Keratinocyte (primary cell): ENCODE results near the gene JAKMIP1.

Source experiments
- EZH2 ChIP-seq: IDR thresholded peaks from one replicate; pipeline ENCODE4 v1.6.1; 2012; ENCODE audit warnings: inconsistent platforms, mild to moderate bottlenecking, low read length, moderate library complexity
- TF ChIP-seq, protein P1 (sequence below), 3 experiments: IDR thresholded peaks in 1 of 3; conservative IDR thresholded peaks in 1 of 3; optimal IDR thresholded peaks in 1 of 3; 2 replicates in 2 of 3; 3 replicates in 1 of 3; pipeline versions ENCODE3 to v1.5.1; 2011; ENCODE audit warnings: low read length in 3 of 3, mild to moderate bottlenecking in 3 of 3, moderate library complexity in 2 of 3, control low read depth in 1 of 3, inconsistent platforms in 1 of 3; ENCODE audit not compliant: insufficient read depth in 2 of 3; ENCODE audit errors: extremely low read depth in 1 of 3

DNA sequence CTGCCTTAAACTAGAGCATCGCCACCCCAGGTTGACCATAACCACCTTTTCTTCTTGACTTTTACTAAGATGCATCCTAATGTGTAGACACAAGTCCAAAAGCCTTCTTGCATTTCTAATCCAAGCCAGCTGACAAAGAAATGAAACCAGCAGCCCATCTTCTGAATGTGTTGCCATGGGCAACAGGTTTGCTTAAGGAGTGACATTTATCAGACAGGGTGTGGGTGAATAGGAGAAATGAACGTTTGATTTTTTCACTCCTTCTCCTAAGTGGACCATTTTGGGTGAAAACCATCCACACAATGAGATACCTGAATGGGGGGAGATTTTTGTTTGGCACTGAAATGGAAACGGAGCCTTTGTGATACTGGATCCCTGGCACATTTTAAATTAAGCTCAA lies 109.4 kb downstream of the JAKMIP1 start:
- TF ChIP-seq, protein P1, sequence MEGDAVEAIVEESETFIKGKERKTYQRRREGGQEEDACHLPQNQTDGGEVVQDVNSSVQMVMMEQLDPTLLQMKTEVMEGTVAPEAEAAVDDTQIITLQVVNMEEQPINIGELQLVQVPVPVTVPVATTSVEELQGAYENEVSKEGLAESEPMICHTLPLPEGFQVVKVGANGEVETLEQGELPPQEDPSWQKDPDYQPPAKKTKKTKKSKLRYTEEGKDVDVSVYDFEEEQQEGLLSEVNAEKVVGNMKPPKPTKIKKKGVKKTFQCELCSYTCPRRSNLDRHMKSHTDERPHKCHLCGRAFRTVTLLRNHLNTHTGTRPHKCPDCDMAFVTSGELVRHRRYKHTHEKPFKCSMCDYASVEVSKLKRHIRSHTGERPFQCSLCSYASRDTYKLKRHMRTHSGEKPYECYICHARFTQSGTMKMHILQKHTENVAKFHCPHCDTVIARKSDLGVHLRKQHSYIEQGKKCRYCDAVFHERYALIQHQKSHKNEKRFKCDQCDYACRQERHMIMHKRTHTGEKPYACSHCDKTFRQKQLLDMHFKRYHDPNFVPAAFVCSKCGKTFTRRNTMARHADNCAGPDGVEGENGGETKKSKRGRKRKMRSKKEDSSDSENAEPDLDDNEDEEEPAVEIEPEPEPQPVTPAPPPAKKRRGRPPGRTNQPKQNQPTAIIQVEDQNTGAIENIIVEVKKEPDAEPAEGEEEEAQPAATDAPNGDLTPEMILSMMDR (optimal IDR thresholded peaks at IDR 0.05 in 1 of 3, IDR thresholded peaks at IDR 0.05 in 1 of 3, conservative IDR thresholded peaks at IDR 0.05 in 1 of 3; ENCODE audit: extremely low read depth in 1 of 3, insufficient read depth in 2 of 3, low read length in 3 of 3), result no peak
- no peak for TF ChIP-seq EZH2
